LNCaP clone FGC (cell line): ENCODE results near the gene MTURN.

Experiments used
- DNase-seq: peaks from one replicate; pipeline ENCODE4 v3.0.0-alpha.2; 2011; ENCODE audit warnings: low read depth
- H3K4me3 ChIP-seq: 2 replicates; pipeline ENCODE4 v1.5.1; 2011; ENCODE audit warnings: mild to moderate bottlenecking, low read depth, low read length, control low read depth
- TF ChIP-seq, protein P1 (sequence below): IDR thresholded peaks from 2 replicates; pipeline ENCODE4 v1.5.1; 2012; ENCODE audit warnings: mild to moderate bottlenecking; ENCODE audit not compliant: control insufficient read depth, insufficient read depth; ENCODE audit errors: extremely low read depth

The MTURN gene

GRCh38 chr7:30171766-30172447, 37.1 kb downstream of the MTURN start:
- no peak overlapping the region for H3K4me3 ChIP-seq
- TF ChIP-seq, protein P1, sequence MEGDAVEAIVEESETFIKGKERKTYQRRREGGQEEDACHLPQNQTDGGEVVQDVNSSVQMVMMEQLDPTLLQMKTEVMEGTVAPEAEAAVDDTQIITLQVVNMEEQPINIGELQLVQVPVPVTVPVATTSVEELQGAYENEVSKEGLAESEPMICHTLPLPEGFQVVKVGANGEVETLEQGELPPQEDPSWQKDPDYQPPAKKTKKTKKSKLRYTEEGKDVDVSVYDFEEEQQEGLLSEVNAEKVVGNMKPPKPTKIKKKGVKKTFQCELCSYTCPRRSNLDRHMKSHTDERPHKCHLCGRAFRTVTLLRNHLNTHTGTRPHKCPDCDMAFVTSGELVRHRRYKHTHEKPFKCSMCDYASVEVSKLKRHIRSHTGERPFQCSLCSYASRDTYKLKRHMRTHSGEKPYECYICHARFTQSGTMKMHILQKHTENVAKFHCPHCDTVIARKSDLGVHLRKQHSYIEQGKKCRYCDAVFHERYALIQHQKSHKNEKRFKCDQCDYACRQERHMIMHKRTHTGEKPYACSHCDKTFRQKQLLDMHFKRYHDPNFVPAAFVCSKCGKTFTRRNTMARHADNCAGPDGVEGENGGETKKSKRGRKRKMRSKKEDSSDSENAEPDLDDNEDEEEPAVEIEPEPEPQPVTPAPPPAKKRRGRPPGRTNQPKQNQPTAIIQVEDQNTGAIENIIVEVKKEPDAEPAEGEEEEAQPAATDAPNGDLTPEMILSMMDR, result no peak
- DNase-seq, result no peak

- DNase-seq, result no peak
- TF ChIP-seq, protein P1, result no peak
- no peak overlapping the region for H3K4me3 ChIP-seq
These were observed 37.7 kb downstream of the MTURN start for GRCh38 chr7:30172451-30172850.

- no peak overlapping the region for H3K4me3 ChIP-seq
- DNase-seq, result peak; percentile 89
- TF ChIP-seq, protein P1, result peak; percentile 53
These were observed 38.5 kb downstream of the MTURN start for GRCh38 chr7:30173058-30173897.

GRCh38 chr7:30175180-30175579, 40.4 kb downstream of the MTURN start:
- DNase-seq, result no peak
- no peak overlapping the region for H3K4me3 ChIP-seq
- TF ChIP-seq, protein P1, result no peak

DNA sequence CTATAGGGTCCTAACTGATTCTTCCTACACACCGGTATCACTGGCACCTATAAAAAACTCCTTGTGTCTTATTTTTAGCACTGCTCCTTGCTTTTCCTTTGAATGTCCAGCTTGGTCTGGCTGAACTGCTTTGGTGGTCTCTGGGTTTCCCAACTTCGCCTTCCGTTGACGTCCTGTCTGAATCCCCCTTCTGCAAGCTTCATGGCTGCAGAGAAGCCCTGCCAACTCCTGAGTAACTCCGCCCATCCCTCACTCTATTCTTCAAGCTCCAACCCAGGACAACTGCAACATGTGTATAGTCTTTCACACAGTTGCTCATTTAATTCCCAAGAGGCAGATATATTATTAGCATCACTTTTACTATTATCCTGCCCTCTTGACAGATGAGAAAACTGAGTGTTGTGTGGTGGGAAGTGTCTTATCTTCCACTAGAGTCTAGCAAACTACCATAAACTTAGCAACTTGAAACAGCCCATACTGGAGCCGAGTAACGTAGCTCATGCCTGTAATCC, 40.9 kb downstream of the MTURN start:
- no peak overlapping the region for H3K4me3 ChIP-seq
- DNase-seq, result no peak
- TF ChIP-seq, protein P1, result no peak

DNA sequence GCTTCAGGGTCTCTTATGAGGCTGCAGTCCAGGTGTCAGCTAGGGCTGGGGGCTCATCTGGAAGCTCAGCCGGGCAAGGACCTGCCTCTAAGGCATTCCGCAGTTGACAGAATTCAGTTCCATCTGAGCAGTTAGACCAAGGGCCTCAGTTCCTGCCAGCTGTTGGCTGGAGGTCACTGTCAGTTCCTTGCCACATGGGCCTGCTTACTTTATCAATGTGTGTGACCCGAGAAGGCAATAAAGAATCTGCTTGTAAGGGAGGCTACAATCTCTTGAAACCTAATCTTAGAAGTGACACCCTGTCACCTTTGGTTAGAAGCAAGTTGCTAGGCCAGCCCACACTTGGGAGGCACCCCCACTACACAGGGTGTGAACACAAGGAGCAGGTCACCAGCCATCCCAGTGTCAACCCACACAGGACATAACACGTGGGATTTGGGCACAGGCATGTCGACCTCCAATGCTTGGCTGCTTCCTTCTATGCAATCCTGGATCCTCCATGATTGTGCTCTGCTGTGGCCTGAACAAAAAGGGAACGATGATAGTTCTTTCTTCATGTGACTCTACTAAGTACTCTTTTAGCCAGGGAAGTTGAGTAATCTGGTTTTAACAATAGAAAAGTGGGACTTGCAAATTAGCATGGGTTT, 41.8 kb downstream of the MTURN start:
- TF ChIP-seq, protein P1, result no peak
- no peak for DNase-seq
- H3K4me3 ChIP-seq, result no peak overlapping the region
